Esophagus muscularis mucosa (tissue), 3 donors: ENCODE data around the gene ZNF618.

ENCODE experiments used
- CTCF ChIP-seq, 3 experiments: fragments of 200-600 bp in 2 of 3; fragments of 450-650 bp in 1 of 3; sonication (generic) in 2 of 3; IDR thresholded peaks; one replicate each; pipeline ENCODE4 v1.5.1; 2017 to 2019; ENCODE audit warnings: antibody characterized with exemption in 3 of 3, mild to moderate bottlenecking in 2 of 3, moderate library complexity in 1 of 3
- POLR2A ChIP-seq: fragments of 450-650 bp; IDR thresholded peaks from one replicate; pipeline ENCODE4 v1.6.1; 2017; ENCODE audit warnings: antibody characterized with exemption, moderate library complexity, mild to moderate bottlenecking, low read depth
- POLR2AphosphoS5 ChIP-seq, 2 donors: sonication (generic); formaldehyde crosslinking; IDR thresholded peaks; one replicate each; pipeline ENCODE4 v1.6.1; 2017; ENCODE audit warnings: antibody characterized with exemption in 2 of 2

GRCh38 chr9:113882636-113883164 lies 6.6 kb downstream of the ZNF618 start:
- no peak for TF ChIP-seq CTCF (IDR thresholded peaks at IDR 0.05)
- TF ChIP-seq POLR2A, result no peak
- no peak for TF ChIP-seq POLR2AphosphoS5 (IDR thresholded peaks at IDR 0.05)
